K562 (cell line): Measurements from ENCODE around the gene DNAJB12. TPM values are rescaled to one million over a fixed set of nuclear protein-coding genes. Genes with fewer than 3 reads are reported as not detected.

Experiments used
- BRF2 ChIP-seq: IDR thresholded peaks from 3 replicates; pipeline ENCODE4 v1.6.1; 2011; ENCODE audit warnings: borderline replicate concordance, mild to moderate bottlenecking; ENCODE audit not compliant: insufficient read length, insufficient read depth
- CHD4 ChIP-seq: fragments of 200-600 bp; sonication (generic); IDR thresholded peaks from 3 replicates; pipeline ENCODE4 v1.6.1; 2012; ENCODE audit warnings: low read depth, mild to moderate bottlenecking, mixed read lengths, low read length, inconsistent platforms; ENCODE audit not compliant: insufficient read depth, insufficient replicate concordance, poor library complexity, severe bottlenecking
- DMBX1 ChIP-seq: fragments of 250-450 bp; sonication (Bioruptor Pico); IDR thresholded peaks from 2 replicates; pipeline ENCODE4 v1.8.0; 2022; ENCODE audit warnings: inconsistent platforms, mild to moderate bottlenecking, moderate library complexity, borderline replicate concordance
- ELK1 ChIP-seq: sonication (generic); formaldehyde crosslinking; IDR thresholded peaks from 2 replicates; pipeline ENCODE4 v1.8.1; 2022; ENCODE audit warnings: missing genetic modification reagents
- KLF16 ChIP-seq: IDR thresholded peaks from 2 replicates; pipeline ENCODE4 v1.6.1; 2016; ENCODE audit warnings: antibody characterized with exemption
- MECOM ChIP-seq: fragments of 250-450 bp; sonication (Bioruptor Pico); IDR thresholded peaks from 2 replicates; pipeline ENCODE4 v1.8.0; 2022; ENCODE audit warnings: inconsistent platforms
- NR4A1 ChIP-seq, 2 experiments: fragments of 250-450 bp in 1 of 2; fragments of 450-650 bp in 1 of 2; sonication (Bioruptor Pico) in 1 of 2; IDR thresholded peaks; 2 replicates each; pipeline versions ENCODE4 v1.4.0 to v1.6.1; 2016 to 2020; ENCODE audit warnings: mild to moderate bottlenecking in 2 of 2, missing compliant biosample characterization in 1 of 2, missing genetic modification characterization in 1 of 2, moderate library complexity in 1 of 2
- NUFIP1 ChIP-seq: fragments of 450-650 bp; IDR thresholded peaks from 2 replicates; pipeline ENCODE4 v1.6.1; 2018; ENCODE audit not compliant: partially characterized antibody
- POLR2AphosphoS2 ChIP-seq: IDR thresholded peaks from 2 replicates; pipeline ENCODE4 v1.6.1; 2012; ENCODE audit warnings: low read length, improper control_type of control experiment
- PTBP1 ChIP-seq: fragments of 200-400 bp; formaldehyde crosslinking; IDR thresholded peaks from 2 replicates; pipeline ENCODE4 v1.6.1; 2017; ENCODE audit warnings: low read depth, low read length
- RFX5 ChIP-seq: IDR thresholded peaks from 2 replicates; pipeline ENCODE4 v1.6.1; 2011; ENCODE audit warnings: low read depth, mild to moderate bottlenecking, improper control_type of control experiment, low read length
- SMARCC2 ChIP-seq: fragments of 450-650 bp; IDR thresholded peaks from 2 replicates; pipeline ENCODE4 v1.6.1; 2017; ENCODE audit warnings: antibody characterized with exemption, moderate library complexity, mild to moderate bottlenecking, low read depth
- TCF3 ChIP-seq: sonication (generic); formaldehyde crosslinking; IDR thresholded peaks from 2 replicates; pipeline ENCODE4 v1.4.0; 2020; ENCODE audit warnings: mild to moderate bottlenecking, missing genetic modification reagents
- THAP7 ChIP-seq: fragments of 250-450 bp; sonication (Bioruptor Pico); IDR thresholded peaks from 2 replicates; pipeline ENCODE4 v1.5.0; 2021
- ZBTB2 ChIP-seq: fragments of 450-650 bp; IDR thresholded peaks from 2 replicates; pipeline ENCODE4 v1.6.1; 2016; ENCODE audit warnings: antibody characterized with exemption
- ZNF212 ChIP-seq: fragments of 450-650 bp; formaldehyde crosslinking; IDR thresholded peaks from 2 replicates; pipeline ENCODE4 v1.4.0; 2020; ENCODE audit warnings: mild to moderate bottlenecking
- ZNF586 ChIP-seq: fragments of 450-650 bp; formaldehyde crosslinking; conservative IDR thresholded peaks from 2 replicates; pipeline ENCODE4 v1.4.0; 2020; ENCODE audit warnings: mild to moderate bottlenecking, moderate library complexity
- ZNF655 ChIP-seq: fragments of 250-450 bp; sonication (Bioruptor Pico); IDR thresholded peaks from 2 replicates; pipeline ENCODE4 v1.5.0; 2021
- ZNF75A ChIP-seq: fragments of 450-650 bp; formaldehyde crosslinking; IDR thresholded peaks from 2 replicates; pipeline ENCODE4 v1.4.0; 2020; ENCODE audit warnings: mild to moderate bottlenecking
- ZNF785 ChIP-seq: fragments of 250-450 bp; sonication (Bioruptor Pico); IDR thresholded peaks from 2 replicates; pipeline ENCODE4 v1.4.0; 2020; ENCODE audit warnings: mild to moderate bottlenecking
- ZSCAN29 ChIP-seq: fragments of 450-650 bp; IDR thresholded peaks from 2 replicates; pipeline ENCODE4 v1.6.1; 2017
- polyA plus RNA-seq, 8 experiments: library from polyadenylated mRNA; depleted of rRNA in 4 of 8; stranded (reverse) in 5 of 8; unstranded in 3 of 8; fragments of >200 nt; fragmentation: Nextera tagmentation in 2 of 8; fragmentation: Illumina TruSeq in 1 of 8; extraction: Ambion mirVana in 2 of 8; extraction: Trizol in 1 of 8; gene quantifications; 2 replicates each; pipeline versions ENCODE4 v1.2.1 to v1.2.3, GENCODE V29; 2011 to 2014; ENCODE audit warnings: inconsistent platforms in 1 of 8, missing spikeins in 1 of 8
- total RNA-seq, 7 experiments: library from RNA; depleted of rRNA in 6 of 7; stranded (reverse); fragments of >200 nt in 6 of 7; fragmentation: Illumina TruSeq in 2 of 7; extraction: Trizol in 2 of 7; gene quantifications; 2 replicates each; pipeline versions ENCODE4 v1.2.1 to v1.2.3, GENCODE V29; 2011 to 2021; ENCODE audit warnings: low replicate concordance in 1 of 7

DNAJB12 gene
- total and polyA plus RNA-seq, 9 of the 15 experiments (the other 6 are each of a cell fraction or from before 2014, with no cell fraction given): 3.5 to 31.5 (median 20.3) TPM

GRCh38 chr10:72354356-72355213, at the start of gene DNAJB12 (continued):
- peak; percentile 92 for TF ChIP-seq THAP7 (CRISPR knock-in tag)
- TF ChIP-seq KLF16: no peak
- TF ChIP-seq ZNF75A: no peak
- no peak for TF ChIP-seq CHD4
- TF ChIP-seq ZNF212: no peak
- TF ChIP-seq ZNF785 (CRISPR knock-in tag): no peak
- TF ChIP-seq ZSCAN29: no peak
- TF ChIP-seq TCF3 (CRISPR knock-in tag): 0 out of 2 replicates have a peak, but pooled peaks have one; percentile 4
- TF ChIP-seq ZBTB2: peak; percentile 93
- TF ChIP-seq MECOM: no peak
- TF ChIP-seq NR4A1 (CRISPR knock-in tag; IDR thresholded peaks at IDR 0.05): 0 out of 2 replicates have a peak, but pooled peaks have one; percentile 59
- peak; percentile 80 for TF ChIP-seq NR4A1 (tag; IDR thresholded peaks at IDR 0.05)
- TF ChIP-seq ZNF586: no peak
- peak; percentile 57 for TF ChIP-seq NUFIP1
- no peak; the same call in 1 of the 2 replicates for TF ChIP-seq SMARCC2
- 0 out of 2 replicates have a peak, but pooled peaks have one; percentile 46 for TF ChIP-seq RFX5
- TF ChIP-seq ZNF655 (CRISPR knock-in tag): no peak
- TF ChIP-seq POLR2AphosphoS2: peak; percentile 74; the same call in 1 of the 2 replicates
- TF ChIP-seq BRF2: no peak
- no peak for TF ChIP-seq DMBX1
- TF ChIP-seq PTBP1: no peak
- no peak for TF ChIP-seq ELK1 (CRISPR knock-in tag)
